ENCODE data around the gene DGKI.

- TF ChIP-seq, protein P1, sequence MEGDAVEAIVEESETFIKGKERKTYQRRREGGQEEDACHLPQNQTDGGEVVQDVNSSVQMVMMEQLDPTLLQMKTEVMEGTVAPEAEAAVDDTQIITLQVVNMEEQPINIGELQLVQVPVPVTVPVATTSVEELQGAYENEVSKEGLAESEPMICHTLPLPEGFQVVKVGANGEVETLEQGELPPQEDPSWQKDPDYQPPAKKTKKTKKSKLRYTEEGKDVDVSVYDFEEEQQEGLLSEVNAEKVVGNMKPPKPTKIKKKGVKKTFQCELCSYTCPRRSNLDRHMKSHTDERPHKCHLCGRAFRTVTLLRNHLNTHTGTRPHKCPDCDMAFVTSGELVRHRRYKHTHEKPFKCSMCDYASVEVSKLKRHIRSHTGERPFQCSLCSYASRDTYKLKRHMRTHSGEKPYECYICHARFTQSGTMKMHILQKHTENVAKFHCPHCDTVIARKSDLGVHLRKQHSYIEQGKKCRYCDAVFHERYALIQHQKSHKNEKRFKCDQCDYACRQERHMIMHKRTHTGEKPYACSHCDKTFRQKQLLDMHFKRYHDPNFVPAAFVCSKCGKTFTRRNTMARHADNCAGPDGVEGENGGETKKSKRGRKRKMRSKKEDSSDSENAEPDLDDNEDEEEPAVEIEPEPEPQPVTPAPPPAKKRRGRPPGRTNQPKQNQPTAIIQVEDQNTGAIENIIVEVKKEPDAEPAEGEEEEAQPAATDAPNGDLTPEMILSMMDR (IDR thresholded peaks at IDR 0.05): no peak
- no peak for TF ChIP-seq POLR2A (IDR thresholded peaks at IDR 0.05)
Measured at GRCh38 chr7:137804836-137805235, 41.9 kb downstream of the DGKI start.
